Measurements from ENCODE around the gene IL17A. TPM values are rescaled to one million over a fixed set of nuclear protein-coding genes. Genes with fewer than 3 reads are reported as not detected.
"Not testable (repeated sequence)": the region's sequence is repeated elsewhere in the genome, so short reads cannot be mapped to it uniquely, and the experiment has no call there.

IL17A gene
- total RNA-seq, 2 experiments from 2014 or later, result not detected

DNA sequence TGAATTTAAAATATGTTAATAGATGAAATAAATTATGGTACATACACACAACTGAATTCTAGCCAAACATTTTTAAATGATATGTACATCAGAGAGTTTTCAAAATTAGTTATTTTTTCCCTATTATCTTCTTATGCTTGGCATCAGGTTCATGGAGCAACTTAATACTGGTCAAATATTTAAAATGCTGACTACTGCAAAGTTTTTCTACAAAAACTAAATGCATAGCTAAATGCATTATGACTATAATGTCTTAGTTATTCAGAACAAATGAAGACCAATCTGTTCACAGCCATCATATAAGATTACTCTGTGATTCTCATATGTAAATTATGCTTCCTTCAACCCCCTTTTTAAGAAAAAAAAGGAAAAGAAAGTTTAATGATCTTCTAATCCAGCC lies 8.2 kb upstream of the IL17A start:
- no peak overlapping the region for H3K27ac Mint-ChIP-seq
- H3K27me3 Mint-ChIP-seq, result peaks cover 73% of the 10 kb centered on the region
- DNase-seq (no peak), ATAC-seq (no peak)
- CTCF ChIA-PET, result no interaction called here
- H3K36me3 Mint-ChIP-seq, result no peaks in the 10 kb centered on the region
- peaks cover 18% of the 10 kb centered on the region for H3K4me1 Mint-ChIP-seq
- H3K9me3 Mint-ChIP-seq (ENCODE audit: low read depth), result no peaks in the 10 kb centered on the region
- no peak overlapping the region for H3K4me3 Mint-ChIP-seq

- no peak for ATAC-seq
- no peaks in the 10 kb centered on the region for H3K9me3 Mint-ChIP-seq (ENCODE audit: low read depth)
- H3K27me3 Mint-ChIP-seq, result peaks cover 80% of the 10 kb centered on the region
- peaks cover 18% of the 10 kb centered on the region for H3K4me1 Mint-ChIP-seq
- H3K36me3 Mint-ChIP-seq, result no peaks in the 10 kb centered on the region
- H3K27ac Mint-ChIP-seq, result no peak overlapping the region
- no peak overlapping the region for H3K4me3 Mint-ChIP-seq
- CTCF ChIA-PET, result interaction anchor here (0.7 kb wide), 1 partner anchor 133 kb away, joined by 3 read pairs; no protein-coding TSS in a partner anchor
- DNase-seq, result no peak
Observed at GRCh38 chr6:52180787-52181558, 5.2 kb upstream of the IL17A start.

DNA sequence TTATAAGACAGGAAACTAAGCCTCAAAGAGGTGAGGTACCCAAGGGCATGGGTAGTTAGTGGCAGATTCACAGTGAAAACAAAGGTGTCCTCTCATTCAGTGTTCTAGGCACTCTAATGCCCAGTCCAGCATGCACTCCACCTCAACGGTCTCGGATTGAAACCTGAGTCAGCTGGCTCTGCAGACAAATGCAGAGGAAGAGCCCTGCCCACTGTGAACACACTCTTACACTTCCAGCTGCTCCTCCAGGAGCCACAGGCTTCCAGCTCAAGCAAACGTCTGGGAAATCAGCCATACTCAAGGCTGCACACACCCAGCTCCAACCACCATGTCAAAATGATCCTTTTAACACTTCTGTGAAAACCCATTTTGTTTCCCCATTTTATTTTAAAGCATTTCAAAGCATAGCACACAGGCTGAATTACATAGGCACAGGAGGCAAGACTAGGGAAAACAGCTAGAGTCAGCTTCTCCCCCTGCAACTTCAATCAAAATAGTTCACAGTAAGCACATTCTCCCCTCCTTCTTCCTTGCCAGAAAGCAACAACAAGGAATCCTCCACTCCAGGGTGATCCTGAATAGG lies 3.0 kb upstream of the IL17A start:
- no peak for ATAC-seq
- CTCF ChIA-PET, result no interaction called here

DNA sequence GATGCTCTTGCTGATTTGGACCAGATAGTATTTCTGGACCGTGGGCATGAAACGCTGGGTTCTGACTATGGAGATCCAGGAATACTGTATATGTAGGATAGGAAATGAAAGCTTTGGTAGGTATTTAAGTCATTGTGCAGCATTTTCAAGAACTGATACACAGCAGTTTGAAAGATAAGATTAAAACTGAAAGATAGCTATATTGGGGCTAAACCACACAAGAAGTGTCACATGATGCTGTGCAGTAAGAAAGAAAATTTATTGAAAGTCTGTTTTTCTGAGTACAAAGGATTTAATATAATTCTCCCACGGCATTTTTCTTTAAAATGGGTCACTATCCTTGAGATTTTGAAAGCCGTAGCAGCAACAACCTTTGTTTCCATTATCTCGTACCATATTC lies 305 bp downstream of the IL17A start:
- Mint-ChIP-seq H3K27me3 (peaks cover 78% of the 10 kb centered on the region), H3K4me1 (peaks cover under 1% of the 10 kb centered on the region), H3K27ac (no peak overlapping the region), H3K36me3 (no peaks in the 10 kb centered on the region), H3K9me3 (ENCODE audit: low read depth) (no peaks in the 10 kb centered on the region), H3K4me3 (no peak overlapping the region)
- CTCF ChIA-PET, result interaction anchor here (1.3 kb wide), 1 partner anchor 77 kb away, joined by 3 read pairs; no protein-coding TSS in a partner anchor
- ATAC-seq (no peak), DNase-seq (no peak)

More for the DNA sequence above, 3.0 kb upstream of the IL17A start:
- peaks cover 83% of the 10 kb centered on the region for H3K27me3 Mint-ChIP-seq
- no peak overlapping the region for H3K27ac Mint-ChIP-seq
- peaks cover 11% of the 10 kb centered on the region for H3K4me1 Mint-ChIP-seq
- H3K4me3 Mint-ChIP-seq, result no peak overlapping the region
- no peaks in the 10 kb centered on the region for H3K9me3 Mint-ChIP-seq (ENCODE audit: low read depth)
- no peaks in the 10 kb centered on the region for H3K36me3 Mint-ChIP-seq
- DNase-seq, result no peak

DNA sequence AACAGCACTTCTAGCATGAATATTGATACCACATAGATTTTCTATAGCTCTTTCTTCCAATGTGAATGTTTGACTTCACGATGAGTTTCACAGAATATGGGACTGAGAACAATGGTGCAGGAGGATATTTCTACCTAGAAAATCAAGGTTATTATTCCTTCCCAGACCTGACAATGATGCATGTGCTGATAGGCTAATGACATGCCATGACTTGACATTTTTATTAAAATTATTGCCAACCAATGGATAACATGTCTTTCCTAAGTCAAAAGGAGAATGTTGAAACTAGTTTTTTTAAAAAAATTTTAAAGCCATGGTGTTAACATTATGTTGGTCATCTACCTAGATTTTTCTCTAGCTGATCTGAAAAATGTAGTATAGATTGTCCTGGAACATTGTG lies 923 bp downstream of the IL17A start:
- H3K36me3 Mint-ChIP-seq, result no peaks in the 10 kb centered on the region
- CTCF ChIA-PET, result interaction anchor here (1.3 kb wide), 1 partner anchor 76 kb away, joined by 3 read pairs; no protein-coding TSS in a partner anchor
- H3K4me1 Mint-ChIP-seq, result no peaks in the 10 kb centered on the region
- H3K27ac Mint-ChIP-seq, result no peak overlapping the region
- H3K4me3 Mint-ChIP-seq, result no peak overlapping the region
- H3K9me3 Mint-ChIP-seq (ENCODE audit: low read depth), result no peaks in the 10 kb centered on the region
- DNase-seq, result no peak
- ATAC-seq, result no peak
- H3K27me3 Mint-ChIP-seq, result peaks cover 78% of the 10 kb centered on the region

GRCh38 chr6:52189974-52190373 lies 3.8 kb downstream of the IL17A start:
- CTCF ChIA-PET, result no interaction called here
- ATAC-seq, result no peak

DNA sequence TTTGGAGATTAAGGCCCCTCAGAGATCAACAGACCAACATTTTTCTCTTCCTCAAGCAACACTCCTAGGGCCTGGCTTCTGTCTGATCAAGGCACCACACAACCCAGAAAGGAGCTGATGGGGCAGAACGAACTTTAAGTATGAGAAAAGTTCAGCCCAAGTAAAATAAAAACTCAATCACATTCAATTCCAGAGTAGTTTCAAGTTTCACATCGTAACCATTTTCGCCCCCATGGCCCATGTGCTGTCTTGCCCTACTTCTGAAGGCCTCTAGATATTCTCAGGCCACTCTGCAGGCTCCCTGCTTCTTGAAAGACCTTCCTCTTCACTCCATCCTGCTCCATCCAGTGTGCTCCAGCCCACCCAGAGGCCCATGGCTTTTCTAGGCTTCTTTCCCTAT lies 4.2 kb downstream of the IL17A start:
- Mint-ChIP-seq H3K4me3 (no peak overlapping the region), H3K4me1 (no peaks in the 10 kb centered on the region), H3K36me3 (no peaks in the 10 kb centered on the region), H3K27ac (no peak overlapping the region), H3K27me3 (peaks cover 65% of the 10 kb centered on the region), H3K9me3 (ENCODE audit: low read depth) (no peaks in the 10 kb centered on the region)
- no peak for DNase-seq
- no peak for ATAC-seq
- CTCF ChIA-PET, result no interaction called here

More at GRCh38 chr6:52189974-52190373, 3.8 kb downstream of the IL17A start:
- Mint-ChIP-seq H3K36me3 (no peaks in the 10 kb centered on the region), H3K9me3 (ENCODE audit: low read depth) (no peaks in the 10 kb centered on the region), H3K27ac (no peak overlapping the region), H3K4me1 (no peaks in the 10 kb centered on the region), H3K4me3 (no peak overlapping the region), H3K27me3 (peaks cover 65% of the 10 kb centered on the region)
- no peak for DNase-seq

DNA sequence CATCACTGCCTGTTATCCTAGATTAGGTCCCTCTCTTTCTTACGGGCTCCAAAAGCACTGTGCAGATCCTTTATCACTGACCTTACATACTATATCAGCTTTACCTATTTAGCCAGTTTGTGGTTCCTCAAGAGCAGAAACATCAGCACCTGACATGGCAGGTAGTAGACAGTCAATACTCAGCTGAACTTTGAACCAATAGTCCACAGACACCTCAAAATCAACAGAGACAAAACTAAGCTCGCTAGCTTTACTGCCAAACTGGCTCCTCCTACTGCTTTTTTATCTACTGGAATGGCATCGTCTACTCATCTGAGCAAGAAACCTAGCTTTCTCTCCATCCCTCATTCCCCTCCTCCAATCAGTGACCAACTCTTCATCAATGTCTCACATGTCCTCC lies 5.6 kb downstream of the IL17A start:
- CTCF ChIA-PET, result no interaction called here
- ATAC-seq, result no peak
- Mint-ChIP-seq H3K4me3 (no peak overlapping the region), H3K9me3 (ENCODE audit: low read depth) (no peaks in the 10 kb centered on the region), H3K36me3 (no peaks in the 10 kb centered on the region), H3K4me1 (no peaks in the 10 kb centered on the region), H3K27ac (no peak overlapping the region), H3K27me3 (peaks cover 57% of the 10 kb centered on the region)
- no peak for DNase-seq

DNA sequence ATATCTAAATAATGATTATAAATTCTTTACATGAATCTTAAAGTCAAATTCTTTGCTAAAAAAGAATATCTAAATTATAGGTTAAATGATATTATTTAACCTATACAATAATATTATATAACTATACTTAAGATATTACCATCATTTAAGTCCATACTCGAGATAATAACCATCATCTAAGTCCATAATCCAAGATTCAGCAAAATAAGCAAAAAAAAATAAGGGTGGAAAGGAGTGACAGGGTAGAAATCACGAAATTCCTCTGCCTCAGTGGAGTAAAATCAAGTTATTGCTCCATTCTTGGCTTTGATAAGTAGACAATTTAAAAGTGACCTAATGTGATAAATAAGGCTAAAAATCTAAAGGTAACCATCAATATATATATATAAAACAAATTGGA lies 9.7 kb downstream of the IL17A start:
- peaks cover 41% of the 10 kb centered on the region for H3K27me3 Mint-ChIP-seq
- no peaks in the 10 kb centered on the region for H3K36me3 Mint-ChIP-seq
- no peak for ATAC-seq

DNA sequence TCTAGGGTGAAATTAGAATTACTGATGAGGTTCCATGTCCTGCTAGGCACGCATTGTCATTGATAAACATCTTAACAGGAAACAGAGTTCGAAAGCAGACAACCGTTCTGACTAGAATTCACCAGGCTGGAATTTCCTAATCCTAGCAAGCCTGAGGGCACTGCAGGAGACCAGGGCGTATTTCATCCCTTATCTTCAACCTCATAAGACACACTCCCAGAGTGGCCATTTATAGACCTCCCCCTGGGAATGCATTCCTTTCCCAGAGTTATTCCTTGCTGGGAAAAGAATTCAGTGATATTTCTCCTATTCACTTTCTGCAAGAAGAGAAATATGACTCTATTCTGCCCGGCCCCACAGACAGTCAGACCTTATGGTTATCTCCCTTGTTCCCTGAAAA lies 13.9 kb downstream of the IL17A start:
- peaks cover 36% of the 10 kb centered on the region for H3K27me3 Mint-ChIP-seq

More for the DNA sequence above, 9.7 kb downstream of the IL17A start:
- peaks cover 5% of the 10 kb centered on the region for H3K9me3 Mint-ChIP-seq (ENCODE audit: low read depth)
- H3K4me3 Mint-ChIP-seq, result no peak overlapping the region
- H3K4me1 Mint-ChIP-seq, result no peaks in the 10 kb centered on the region
- DNase-seq, result no peak
- CTCF ChIA-PET, result no interaction called here
- no peak overlapping the region for H3K27ac Mint-ChIP-seq

DNA sequence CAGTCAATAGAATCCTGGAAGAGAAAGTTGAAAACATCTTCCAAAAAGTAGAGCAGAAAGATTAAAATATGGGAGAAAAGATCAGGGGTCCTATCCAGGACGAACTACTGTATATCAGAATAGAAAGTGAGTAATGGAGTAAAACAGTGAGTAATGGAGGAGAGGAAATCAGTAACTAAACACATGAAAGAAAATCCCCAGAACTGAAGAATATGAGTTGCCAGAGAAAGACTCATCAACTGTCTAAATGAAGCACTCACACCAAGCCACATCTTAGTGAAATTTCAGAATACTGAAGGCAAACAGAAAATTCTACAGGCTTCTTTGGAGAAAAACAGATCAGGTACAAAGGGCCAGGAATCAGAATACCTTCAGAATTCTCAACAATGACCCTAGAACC lies 14.9 kb downstream of the IL17A start:
- no peaks in the 10 kb centered on the region for H3K4me1 Mint-ChIP-seq
- DNase-seq (no peak), ATAC-seq (no peak)
- CTCF ChIA-PET, result no interaction called here
- H3K27me3 Mint-ChIP-seq, result peaks cover 31% of the 10 kb centered on the region
- no peaks in the 10 kb centered on the region for H3K36me3 Mint-ChIP-seq
- H3K27ac Mint-ChIP-seq, result no peak overlapping the region
- peaks cover 7% of the 10 kb centered on the region for H3K9me3 Mint-ChIP-seq (ENCODE audit: low read depth)
- H3K4me3 Mint-ChIP-seq, result no peak overlapping the region

More for the DNA sequence above, 13.9 kb downstream of the IL17A start:
- H3K9me3 Mint-ChIP-seq (ENCODE audit: low read depth); DNase-seq; ATAC-seq; H3K4me3 Mint-ChIP-seq; H3K27ac Mint-ChIP-seq; CTCF ChIA-PET; H3K4me1 Mint-ChIP-seq; H3K36me3 Mint-ChIP-seq: not testable (repeated sequence)

- Mint-ChIP-seq H3K4me3 (no peak overlapping the region), H3K9me3 (ENCODE audit: low read depth) (peaks cover 7% of the 10 kb centered on the region), H3K36me3 (no peaks in the 10 kb centered on the region), H3K27me3 (peaks cover 31% of the 10 kb centered on the region), H3K27ac (no peak overlapping the region), H3K4me1 (no peaks in the 10 kb centered on the region)
- CTCF ChIA-PET, result no interaction called here
- no peak for ATAC-seq
- DNase-seq, result no peak
Observed at GRCh38 chr6:52201493-52201892, 15.3 kb downstream of the IL17A start.

- DNase-seq, result no peak
- H3K4me1 Mint-ChIP-seq, result peaks cover 5% of the 10 kb centered on the region
- CTCF ChIA-PET, result no interaction called here
- H3K27me3 Mint-ChIP-seq, result peaks cover 47% of the 10 kb centered on the region
- peaks cover 1% of the 10 kb centered on the region for H3K36me3 Mint-ChIP-seq
- H3K4me3 Mint-ChIP-seq, result no peak overlapping the region
- H3K9me3 Mint-ChIP-seq (ENCODE audit: low read depth), result no peaks in the 10 kb centered on the region
- ATAC-seq, result no peak
- H3K27ac Mint-ChIP-seq, result no peak overlapping the region
Observed at GRCh38 chr6:52207066-52207465, 20.9 kb downstream of the IL17A start.

DNA sequence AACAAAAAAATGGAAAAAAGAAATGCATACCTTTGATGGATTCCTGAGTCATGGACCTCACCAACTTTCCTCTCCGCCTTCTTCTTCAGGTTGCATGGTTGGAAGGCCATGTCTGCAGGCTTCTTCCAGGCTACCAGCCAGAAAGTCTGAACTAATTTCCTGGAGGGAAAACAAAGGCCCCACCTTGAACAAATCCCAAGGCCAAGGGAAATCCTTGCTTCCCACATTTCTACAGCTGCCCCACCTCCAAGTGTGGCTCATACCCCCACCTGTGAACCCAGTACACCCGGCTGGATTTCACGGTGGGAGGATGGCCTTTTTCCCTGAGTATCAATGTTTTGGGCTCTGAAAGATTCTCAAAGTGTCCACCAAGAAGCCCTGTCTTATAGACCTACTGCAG lies 22.4 kb downstream of the IL17A start:
- no peak overlapping the region for H3K27ac Mint-ChIP-seq
- H3K9me3 Mint-ChIP-seq (ENCODE audit: low read depth), result no peaks in the 10 kb centered on the region
- DNase-seq (no peak), ATAC-seq (no peak)
- peaks cover 5% of the 10 kb centered on the region for H3K4me1 Mint-ChIP-seq
- CTCF ChIA-PET, result no interaction called here
- no peak overlapping the region for H3K4me3 Mint-ChIP-seq
- peaks cover 1% of the 10 kb centered on the region for H3K36me3 Mint-ChIP-seq
- H3K27me3 Mint-ChIP-seq, result peaks cover 50% of the 10 kb centered on the region

All from activated CD8-positive, alpha-beta memory T cell treated with anti-CD3 and anti-CD28 coated beads, Interleukin-2, amount 10 ng/mL, durations not matched to agents 7 days and 5 days (primary cell).